ENCODE data around the gene GRM5. TPM values are rescaled to one million over a fixed set of nuclear protein-coding genes. Genes with fewer than 3 reads are reported as not detected.

GRM5 gene
- total RNA-seq, 1 donor from 2014 or later: not detected

DNA sequence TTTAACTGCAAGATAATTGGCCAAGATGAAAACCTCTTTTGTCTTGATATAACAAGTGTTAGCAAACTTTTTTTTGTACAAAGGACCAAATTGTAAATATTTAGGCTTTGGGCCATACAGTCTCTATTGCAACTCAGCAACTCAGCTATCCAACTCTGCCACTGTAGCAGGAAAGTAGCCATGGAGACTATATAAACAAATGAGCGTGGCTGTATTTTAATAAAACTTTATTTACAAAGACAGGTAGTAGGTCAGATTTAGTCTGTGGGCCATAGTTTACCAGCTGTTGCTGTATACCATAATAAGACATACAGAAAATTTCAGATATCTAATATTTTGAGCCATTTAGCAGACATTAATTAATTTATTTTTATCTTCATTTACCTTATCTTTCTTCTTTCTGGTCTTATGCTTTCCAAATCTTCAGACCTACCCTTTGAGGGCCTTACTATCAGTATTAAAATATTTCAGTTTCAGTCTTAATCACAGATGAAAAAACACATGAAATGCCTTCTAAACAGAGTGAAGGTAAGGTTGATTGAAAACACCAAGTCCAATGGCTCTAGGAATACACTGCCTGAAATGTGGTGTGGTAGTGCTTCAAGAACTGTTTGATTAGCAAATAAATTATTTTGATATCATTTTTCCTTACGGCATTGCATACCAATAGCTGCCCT lies 471.4 kb downstream of the GRM5 start:
- Mint-ChIP-seq H3K27ac (ENCODE audit: unreplicated experiment) (no peak overlapping the region), H3K36me3 (ENCODE audit: unreplicated experiment) (no peaks in the 10 kb centered on the region), H3K4me3 (ENCODE audit: unreplicated experiment) (no peak overlapping the region), H3K4me1 (ENCODE audit: low read depth, unreplicated experiment) (no peaks in the 10 kb centered on the region), H3K9me3 (ENCODE audit: unreplicated experiment) (no peaks in the 10 kb centered on the region), H3K27me3 (ENCODE audit: unreplicated experiment) (no peaks in the 10 kb centered on the region)
- no peak for DNase-seq
- TF ChIP-seq, protein P1, sequence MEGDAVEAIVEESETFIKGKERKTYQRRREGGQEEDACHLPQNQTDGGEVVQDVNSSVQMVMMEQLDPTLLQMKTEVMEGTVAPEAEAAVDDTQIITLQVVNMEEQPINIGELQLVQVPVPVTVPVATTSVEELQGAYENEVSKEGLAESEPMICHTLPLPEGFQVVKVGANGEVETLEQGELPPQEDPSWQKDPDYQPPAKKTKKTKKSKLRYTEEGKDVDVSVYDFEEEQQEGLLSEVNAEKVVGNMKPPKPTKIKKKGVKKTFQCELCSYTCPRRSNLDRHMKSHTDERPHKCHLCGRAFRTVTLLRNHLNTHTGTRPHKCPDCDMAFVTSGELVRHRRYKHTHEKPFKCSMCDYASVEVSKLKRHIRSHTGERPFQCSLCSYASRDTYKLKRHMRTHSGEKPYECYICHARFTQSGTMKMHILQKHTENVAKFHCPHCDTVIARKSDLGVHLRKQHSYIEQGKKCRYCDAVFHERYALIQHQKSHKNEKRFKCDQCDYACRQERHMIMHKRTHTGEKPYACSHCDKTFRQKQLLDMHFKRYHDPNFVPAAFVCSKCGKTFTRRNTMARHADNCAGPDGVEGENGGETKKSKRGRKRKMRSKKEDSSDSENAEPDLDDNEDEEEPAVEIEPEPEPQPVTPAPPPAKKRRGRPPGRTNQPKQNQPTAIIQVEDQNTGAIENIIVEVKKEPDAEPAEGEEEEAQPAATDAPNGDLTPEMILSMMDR (IDR thresholded peaks at IDR 0.05; ENCODE audit: partially characterized antibody, unreplicated experiment): no peak

DNA sequence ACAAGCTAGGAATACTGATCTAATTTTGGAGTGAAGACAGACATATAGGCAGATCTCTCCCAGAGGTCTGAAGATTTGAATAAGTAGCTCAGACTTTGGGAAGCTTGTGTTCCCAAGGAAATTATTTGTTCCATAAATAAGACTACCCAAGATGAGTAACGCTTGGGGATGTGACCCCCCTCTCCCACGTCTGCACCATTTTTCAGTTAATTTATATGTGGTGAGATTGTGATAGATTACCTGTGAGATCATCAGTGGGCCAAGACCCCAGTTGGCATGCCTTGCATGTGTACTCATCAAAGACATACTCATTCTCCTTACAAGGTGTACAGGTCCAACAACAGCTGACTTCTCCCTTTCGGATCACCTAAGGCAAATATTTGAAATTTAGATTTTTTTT lies 475.4 kb downstream of the GRM5 start:
- DNase-seq: no peak
- Mint-ChIP-seq H3K9me3 (ENCODE audit: unreplicated experiment) (no peaks in the 10 kb centered on the region), H3K4me1 (ENCODE audit: low read depth, unreplicated experiment) (no peaks in the 10 kb centered on the region), H3K36me3 (ENCODE audit: unreplicated experiment) (no peaks in the 10 kb centered on the region), H3K4me3 (ENCODE audit: unreplicated experiment) (no peak overlapping the region), H3K27ac (ENCODE audit: unreplicated experiment) (no peak overlapping the region), H3K27me3 (ENCODE audit: unreplicated experiment) (no peaks in the 10 kb centered on the region)
- TF ChIP-seq, protein P1 (IDR thresholded peaks at IDR 0.05; ENCODE audit: partially characterized antibody, unreplicated experiment): no peak

DNA sequence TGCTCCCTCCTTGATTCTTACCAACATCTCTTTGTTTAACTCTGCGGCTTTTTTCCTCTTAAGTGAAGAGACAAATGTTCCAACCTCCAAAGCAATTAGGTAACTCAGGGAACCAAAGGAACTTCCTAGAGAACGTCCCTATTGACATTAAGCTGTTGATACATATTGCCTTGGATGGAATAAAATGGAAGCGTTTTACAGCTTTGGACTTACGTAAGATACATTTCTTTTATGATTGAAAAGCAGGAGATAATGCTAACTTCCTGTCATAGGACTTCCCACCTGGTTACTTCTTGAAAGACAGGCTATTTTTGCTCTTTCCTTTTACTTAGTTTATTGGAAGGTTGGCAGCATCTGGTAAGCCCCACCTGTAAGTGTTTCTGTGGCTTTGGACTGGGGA lies 482.5 kb downstream of the GRM5 start:
- no peak overlapping the region for H3K27ac Mint-ChIP-seq (ENCODE audit: unreplicated experiment)
- H3K9me3 Mint-ChIP-seq (ENCODE audit: unreplicated experiment): no peaks in the 10 kb centered on the region
- H3K4me1 Mint-ChIP-seq (ENCODE audit: low read depth, unreplicated experiment): no peaks in the 10 kb centered on the region
- H3K27me3 Mint-ChIP-seq (ENCODE audit: unreplicated experiment): no peaks in the 10 kb centered on the region
- no peak for DNase-seq
- no peak overlapping the region for H3K4me3 Mint-ChIP-seq (ENCODE audit: unreplicated experiment)
- TF ChIP-seq, protein P1 (IDR thresholded peaks at IDR 0.05; ENCODE audit: partially characterized antibody, unreplicated experiment): no peak
- no peaks in the 10 kb centered on the region for H3K36me3 Mint-ChIP-seq (ENCODE audit: unreplicated experiment)

DNA sequence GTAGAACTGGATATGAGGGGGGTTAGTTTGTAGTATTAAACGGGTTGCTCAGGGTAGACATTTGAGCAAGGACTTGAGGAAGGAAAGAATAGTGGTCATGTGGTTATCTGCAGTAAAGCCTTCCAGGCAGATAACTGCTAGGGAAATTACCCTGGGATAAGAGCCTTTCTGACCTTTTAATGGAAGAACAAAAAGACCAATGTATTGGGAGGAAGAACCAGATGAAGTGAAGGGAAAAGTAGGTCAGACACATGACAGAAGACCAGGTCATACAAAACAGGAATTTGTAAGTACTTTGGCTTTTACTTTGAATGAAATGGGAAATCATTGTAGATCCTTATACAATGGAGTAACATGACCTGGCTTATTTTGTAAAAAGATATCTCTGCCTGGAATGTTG lies 486.3 kb downstream of the GRM5 start:
- H3K36me3 Mint-ChIP-seq (ENCODE audit: unreplicated experiment): no peaks in the 10 kb centered on the region
- H3K27ac Mint-ChIP-seq (ENCODE audit: unreplicated experiment): no peak overlapping the region

DNA sequence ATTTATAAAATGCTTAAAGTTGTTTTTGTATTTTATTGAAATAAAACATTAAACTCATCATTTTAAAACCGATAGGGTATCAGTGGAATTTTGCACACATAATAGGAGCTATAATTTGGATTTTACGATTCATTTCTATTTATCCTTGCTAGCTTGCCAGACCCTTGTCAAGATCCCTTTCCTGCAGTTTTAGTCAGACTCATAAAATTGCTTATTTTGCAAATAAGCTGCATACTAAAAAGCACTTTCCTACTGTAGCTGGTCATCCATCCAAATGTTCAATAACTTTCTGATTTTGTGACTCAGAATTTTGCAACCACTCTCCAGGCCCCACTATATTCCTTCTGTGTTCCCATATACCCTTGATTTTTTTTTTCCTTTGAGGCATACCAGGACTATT lies 489.0 kb downstream of the GRM5 start:
- no peaks in the 10 kb centered on the region for H3K36me3 Mint-ChIP-seq (ENCODE audit: unreplicated experiment)
- H3K9me3 Mint-ChIP-seq (ENCODE audit: unreplicated experiment): no peaks in the 10 kb centered on the region
- no peak overlapping the region for H3K27ac Mint-ChIP-seq (ENCODE audit: unreplicated experiment)
- DNase-seq: no peak
- TF ChIP-seq, protein P1 (IDR thresholded peaks at IDR 0.05; ENCODE audit: partially characterized antibody, unreplicated experiment): no peak
- H3K27me3 Mint-ChIP-seq (ENCODE audit: unreplicated experiment): no peaks in the 10 kb centered on the region
- no peak overlapping the region for H3K4me3 Mint-ChIP-seq (ENCODE audit: unreplicated experiment)
- no peaks in the 10 kb centered on the region for H3K4me1 Mint-ChIP-seq (ENCODE audit: low read depth, unreplicated experiment)

More for the DNA sequence above, 486.3 kb downstream of the GRM5 start:
- Mint-ChIP-seq H3K9me3 (ENCODE audit: unreplicated experiment) (no peaks in the 10 kb centered on the region), H3K4me1 (ENCODE audit: low read depth, unreplicated experiment) (no peaks in the 10 kb centered on the region), H3K27me3 (ENCODE audit: unreplicated experiment) (no peaks in the 10 kb centered on the region), H3K4me3 (ENCODE audit: unreplicated experiment) (no peak overlapping the region)
- TF ChIP-seq, protein P1 (IDR thresholded peaks at IDR 0.05; ENCODE audit: partially characterized antibody, unreplicated experiment): no peak
- no peak for DNase-seq

Data from glutamatergic neuron (in vitro differentiated cells).